HG03135 (cell line): ENCODE results near the gene KIAA1217.
"Not testable (repeated sequence)": the region's sequence is repeated elsewhere in the genome, so short reads cannot be mapped to it uniquely, and the experiment has no call there.

Experiments
- ATAC-seq: cut with Tn5 transposase; IDR thresholded peaks from one replicate; pipeline ENCODE4 v1.9.1; 2021; ENCODE audit warnings: mild to moderate bottlenecking, moderate library complexity; ENCODE audit not compliant: unreplicated experiment

The KIAA1217 gene

GRCh38 chr10:24337723-24338122 is 128.8 kb downstream of the KIAA1217 start:
- not testable (repeated sequence) for ATAC-seq

GRCh38 chr10:24339387-24339786 is 130.4 kb downstream of the KIAA1217 start:
- no peak for ATAC-seq

GRCh38 chr10:24340446-24340845 is 131.5 kb downstream of the KIAA1217 start:
- ATAC-seq, result no peak

GRCh38 chr10:24340883-24341282 is 131.9 kb downstream of the KIAA1217 start:
- no peak for ATAC-seq

- no peak for ATAC-seq
Measured at GRCh38 chr10:24341371-24341770, 132.4 kb downstream of the KIAA1217 start.

- ATAC-seq, result no peak
Measured at GRCh38 chr10:24341897-24342296, 133.0 kb downstream of the KIAA1217 start.

- no peak for ATAC-seq
Measured at GRCh38 chr10:24343686-24344085, 134.7 kb downstream of the KIAA1217 start.

GRCh38 chr10:24344279-24344678 is 135.3 kb downstream of the KIAA1217 start:
- no peak for ATAC-seq

GRCh38 chr10:24344695-24345463 is 135.9 kb downstream of the KIAA1217 start:
- ATAC-seq, result no peak

- ATAC-seq, result no peak
Measured at GRCh38 chr10:24346877-24347519, 138.1 kb downstream of the KIAA1217 start.

- ATAC-seq, result no peak
Measured at GRCh38 chr10:24349379-24350001, 140.6 kb downstream of the KIAA1217 start.

GRCh38 chr10:24350070-24350921 is 141.4 kb downstream of the KIAA1217 start:
- no peak for ATAC-seq

GRCh38 chr10:24350922-24351225 is 141.9 kb downstream of the KIAA1217 start:
- ATAC-seq, result not testable (repeated sequence)

- ATAC-seq, result no peak
Measured at GRCh38 chr10:24351961-24352360, 143.0 kb downstream of the KIAA1217 start.

GRCh38 chr10:24352399-24352798 is 143.5 kb downstream of the KIAA1217 start:
- ATAC-seq, result no peak

- no peak for ATAC-seq
Measured at GRCh38 chr10:24353319-24353718, 144.4 kb downstream of the KIAA1217 start.

GRCh38 chr10:24355056-24355688 is 146.2 kb downstream of the KIAA1217 start:
- ATAC-seq, result no peak

GRCh38 chr10:24357344-24358004 is 148.5 kb downstream of the KIAA1217 start:
- ATAC-seq, result no peak

- ATAC-seq, result no peak
Measured at GRCh38 chr10:24358022-24358421, 149.1 kb downstream of the KIAA1217 start.
